Measurements from ENCODE around the gene IPO13.

DNA sequence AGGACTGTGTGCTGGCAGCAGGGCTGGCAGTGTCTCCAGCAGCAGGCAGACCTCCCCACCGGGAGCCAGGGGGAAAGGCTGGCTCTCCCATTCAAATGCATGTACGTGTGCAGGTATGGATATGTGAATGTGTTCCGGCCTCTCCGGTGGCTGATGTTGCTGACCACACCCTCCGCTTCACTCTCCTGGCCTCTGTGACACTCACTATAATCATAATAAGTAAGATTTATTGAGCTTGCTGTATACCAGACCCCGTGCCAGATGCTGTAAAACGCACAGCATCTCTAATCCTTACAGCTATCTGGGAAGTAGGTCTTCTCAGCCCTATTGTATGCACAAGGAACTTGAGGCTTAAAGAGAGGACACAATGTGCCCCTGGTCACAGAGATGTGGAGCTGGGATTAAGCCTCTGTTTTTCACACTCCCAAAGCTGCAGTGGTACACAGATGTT is 33.7 kb upstream of the IPO13 start:
- TF ChIP-seq, protein P1, sequence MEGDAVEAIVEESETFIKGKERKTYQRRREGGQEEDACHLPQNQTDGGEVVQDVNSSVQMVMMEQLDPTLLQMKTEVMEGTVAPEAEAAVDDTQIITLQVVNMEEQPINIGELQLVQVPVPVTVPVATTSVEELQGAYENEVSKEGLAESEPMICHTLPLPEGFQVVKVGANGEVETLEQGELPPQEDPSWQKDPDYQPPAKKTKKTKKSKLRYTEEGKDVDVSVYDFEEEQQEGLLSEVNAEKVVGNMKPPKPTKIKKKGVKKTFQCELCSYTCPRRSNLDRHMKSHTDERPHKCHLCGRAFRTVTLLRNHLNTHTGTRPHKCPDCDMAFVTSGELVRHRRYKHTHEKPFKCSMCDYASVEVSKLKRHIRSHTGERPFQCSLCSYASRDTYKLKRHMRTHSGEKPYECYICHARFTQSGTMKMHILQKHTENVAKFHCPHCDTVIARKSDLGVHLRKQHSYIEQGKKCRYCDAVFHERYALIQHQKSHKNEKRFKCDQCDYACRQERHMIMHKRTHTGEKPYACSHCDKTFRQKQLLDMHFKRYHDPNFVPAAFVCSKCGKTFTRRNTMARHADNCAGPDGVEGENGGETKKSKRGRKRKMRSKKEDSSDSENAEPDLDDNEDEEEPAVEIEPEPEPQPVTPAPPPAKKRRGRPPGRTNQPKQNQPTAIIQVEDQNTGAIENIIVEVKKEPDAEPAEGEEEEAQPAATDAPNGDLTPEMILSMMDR (conservative IDR thresholded peaks at IDR 0.05; ENCODE audit: low read depth, low read length), result no peak
- no peak for TF ChIP-seq EZH2phosphoT487 (IDR thresholded peaks at IDR 0.05; ENCODE audit: borderline replicate concordance, low read length)
